Activated CD8-positive, alpha-beta memory T cell treated with anti-CD3 and anti-CD28 coated beads for 36 hours (primary cell): ENCODE data around the gene GHITM. TPM values are rescaled to one million over a fixed set of nuclear protein-coding genes. Genes with fewer than 3 reads are reported as not detected.
"Not testable (repeated sequence)": the region's sequence is repeated elsewhere in the genome, so short reads cannot be mapped to it uniquely, and the experiment has no call there.

ENCODE experiments used
- CTCF ChIA-PET: fragments of 350-600 bp; sonication (Branson Sonifier 250); formaldehyde crosslinking; loops from one replicate; lab custom pipeline; 2021; ENCODE audit warnings: antibody characterized with exemption; lab: Charles Lee
- POLR2A ChIA-PET: fragments of 350-600 bp; sonication (Branson Sonifier 250); formaldehyde crosslinking; loops from one replicate; lab custom pipeline; 2021; ENCODE audit warnings: antibody characterized with exemption; lab: Charles Lee
- total RNA-seq, 2 experiments: library from RNA; stranded (reverse); gene quantifications; one replicate each; pipeline ENCODE4 v1.2.3, GENCODE V29; 2021

GHITM gene
- total RNA-seq, 2 experiments from 2014 or later: 229 to 233 TPM

GRCh38 chr10:84171237-84171636 lies 31.9 kb downstream of the GHITM start:
- CTCF ChIA-PET, POLR2A ChIA-PET: not testable (repeated sequence)

- CTCF ChIA-PET, POLR2A ChIA-PET: not testable (repeated sequence)
Observed at GRCh38 chr10:84171700-84172466, 32.6 kb downstream of the GHITM start.

GRCh38 chr10:84172467-84173356 lies 33.4 kb downstream of the GHITM start:
- CTCF ChIA-PET: no interaction called here
- POLR2A ChIA-PET: no interaction called here

GRCh38 chr10:84173501-84173929 lies 34.2 kb downstream of the GHITM start, which contains the start of gene GPR15LG:
Gene GPR15LG, plus strand, starts transcription at chr10:84173801. Its CDS starts 51 bp downstream, at chr10:84173852.
- CTCF ChIA-PET: no interaction called here
- POLR2A ChIA-PET: no interaction called here

GRCh38 chr10:84175436-84175835 lies 36.1 kb downstream of the GHITM start:
- ChIA-PET CTCF (no interaction called here), POLR2A (interaction anchor here (2.2 kb wide), 1 partner anchor 36 kb away, joined by 6 read pairs; the partner anchor contains the start of gene GHITM)

- ChIA-PET CTCF (no interaction called here), POLR2A (interaction anchor here (2.2 kb wide), 1 partner anchor 37 kb away, joined by 6 read pairs; the partner anchor contains the start of gene GHITM)
Observed at GRCh38 chr10:84176351-84176750, 37.0 kb downstream of the GHITM start.

- CTCF ChIA-PET: interaction anchor here (1.1 kb wide), 1 partner anchor 20 kb away, joined by 3 read pairs; no protein-coding TSS in a partner anchor
Observed at GRCh38 chr10:84176836-84177474, 37.6 kb downstream of the GHITM start.

GRCh38 chr10:84177541-84178141 lies 38.3 kb downstream of the GHITM start:
- POLR2A ChIA-PET: interaction anchor here (2.2 kb wide), 1 partner anchor 38 kb away, joined by 6 read pairs; the partner anchor contains the start of gene GHITM
- CTCF ChIA-PET: interaction anchor here (1.1 kb wide), 1 partner anchor 21 kb away, joined by 3 read pairs; no protein-coding TSS in a partner anchor

More at GRCh38 chr10:84176836-84177474, 37.6 kb downstream of the GHITM start:
- POLR2A ChIA-PET: interaction anchor here (2.2 kb wide), 1 partner anchor 37 kb away, joined by 6 read pairs; the partner anchor contains the start of gene GHITM

GRCh38 chr10:84178160-84178609 lies 38.9 kb downstream of the GHITM start:
- POLR2A ChIA-PET: no interaction called here
- CTCF ChIA-PET: interaction anchor here (1.1 kb wide), 1 partner anchor 22 kb away, joined by 3 read pairs; no protein-coding TSS in a partner anchor

GRCh38 chr10:84179059-84179710 lies 39.9 kb downstream of the GHITM start:
- ChIA-PET POLR2A (no interaction called here), CTCF (no interaction called here)

- CTCF ChIA-PET, POLR2A ChIA-PET: not testable (repeated sequence)
Observed at GRCh38 chr10:84180386-84180785, 41.1 kb downstream of the GHITM start.

GRCh38 chr10:84181631-84182030 lies 42.3 kb downstream of the GHITM start:
- ChIA-PET POLR2A (no interaction called here), CTCF (interaction anchor here (0.8 kb wide), 1 partner anchor 33 kb away, joined by 3 read pairs; no protein-coding TSS in a partner anchor)

- CTCF ChIA-PET: no interaction called here
- POLR2A ChIA-PET: no interaction called here
Observed at GRCh38 chr10:84184517-84184916, 45.2 kb downstream of the GHITM start.

GRCh38 chr10:84185526-84186175 lies 46.3 kb downstream of the GHITM start:
- ChIA-PET CTCF (no interaction called here), POLR2A (no interaction called here)

GRCh38 chr10:84188815-84189214 lies 49.5 kb downstream of the GHITM start:
- POLR2A ChIA-PET: no interaction called here
- CTCF ChIA-PET: no interaction called here

GRCh38 chr10:84190621-84191020 lies 51.3 kb downstream of the GHITM start:
- CTCF ChIA-PET: interaction anchor here (0.8 kb wide), 1 partner anchor 11 kb away, joined by 3 read pairs; no protein-coding TSS in a partner anchor
- POLR2A ChIA-PET: interaction anchor here (0.6 kb wide), 1 partner anchor 46 kb away, joined by 3 read pairs; no protein-coding TSS in a partner anchor

GRCh38 chr10:84191106-84191505 lies 51.8 kb downstream of the GHITM start:
- CTCF ChIA-PET: interaction anchor here (0.8 to 2.1 kb wide), 2 partner anchors 11 to 14 kb away, joined by 3 to 6 read pairs; no protein-coding TSS in a partner anchor
- POLR2A ChIA-PET: interaction anchor here (0.6 kb wide), 1 partner anchor 46 kb away, joined by 3 read pairs; no protein-coding TSS in a partner anchor
